SK-N-SH (cell line): ENCODE measurements around the gene EED. TPM values are rescaled to one million over a fixed set of nuclear protein-coding genes. Genes with fewer than 3 reads are reported as not detected.

Experiments used
- CTCF ChIA-PET: fragments of 300-600, 350-600 bp; formaldehyde crosslinking; extraction: SDS; loops from one replicate; lab custom pipeline; 2021; lab: Yijun Ruan, JAX
- POLR2A ChIA-PET: fragments of 350-600 bp; sonication (Branson Sonifier 250); formaldehyde crosslinking; extraction: SDS; loops from one replicate; lab custom pipeline; 2020; ENCODE audit warnings: antibody characterized with exemption, inconsistent platforms; lab: Yijun Ruan, JAX
- DNase-seq: peaks from one replicate; pipeline ENCODE4 v3.0.0; 2012
- H2AFZ ChIP-seq: fragments of 200-600 bp; sonication (generic); 2 replicates; pipeline ENCODE4 v1.8.1; 2016; ENCODE audit warnings: antibody characterized with exemption, mild to moderate bottlenecking, low read depth
- H3F3A ChIP-seq: fragments of 200-600 bp; sonication (generic); replicated peaks from 2 replicates; pipeline ENCODE3; 2016; ENCODE audit warnings: antibody characterized with exemption, mild to moderate bottlenecking; ENCODE audit not compliant: insufficient read depth
- H3K27ac ChIP-seq, 2 experiments: fragments of 200-500 bp in 1 of 2; fragments of 200-600 bp in 1 of 2; sonication (Bioruptor generic) in 1 of 2; sonication (generic), shearing (Covaris generic) in 1 of 2; 2 replicates each; pipeline versions ENCODE4 v1.5.1 to v1.6.1; 2014 to 2016; ENCODE audit warnings: low read depth in 2 of 2, inconsistent platforms in 1 of 2, low read length in 1 of 2, mild to moderate bottlenecking in 1 of 2, mixed read lengths in 1 of 2
- H3K27me3 ChIP-seq: fragments of 200-600 bp; sonication (generic), shearing (Covaris generic); 2 replicates; pipeline ENCODE4 v1.6.1; 2016; ENCODE audit warnings: mixed run types; ENCODE audit not compliant: insufficient read depth
- H3K36me3 ChIP-seq, 2 experiments: fragments of 200-500 bp in 1 of 2; fragments of 200-600 bp in 1 of 2; sonication (Bioruptor generic) in 1 of 2; sonication (generic) in 1 of 2; replicated peaks in 1 of 2; 2 replicates each; pipeline versions ENCODE3 to v1.5.1; 2014 to 2016; ENCODE audit warnings: low read length in 1 of 2, mild to moderate bottlenecking in 1 of 2; ENCODE audit not compliant: insufficient read depth in 2 of 2, control insufficient read depth in 1 of 2
- H3K4me1 ChIP-seq, 2 experiments: fragments of 200-500 bp in 1 of 2; fragments of 200-600 bp in 1 of 2; sonication (Bioruptor generic) in 1 of 2; sonication (generic), shearing (Covaris generic) in 1 of 2; 2 replicates each; pipeline versions ENCODE4 v1.5.1 to v1.6.1; 2014 to 2016; ENCODE audit warnings: low read depth in 1 of 2, low read length in 1 of 2, mixed run types in 1 of 2; ENCODE audit not compliant: insufficient read depth in 2 of 2, control insufficient read depth in 1 of 2
- H3K4me2 ChIP-seq: fragments of 200-600 bp; sonication (generic), shearing (Covaris generic); 2 replicates; pipeline ENCODE4 v1.6.1; 2017; ENCODE audit warnings: mixed run types
- H3K4me3 ChIP-seq, 2 experiments: fragments of 200-500 bp in 1 of 2; fragments of 200-600 bp in 1 of 2; sonication (Bioruptor generic) in 1 of 2; sonication (generic), shearing (Covaris generic) in 1 of 2; 2 replicates each; pipeline versions ENCODE4 v1.5.1 to v1.8.1; 2014 to 2016; ENCODE audit warnings: low read depth in 2 of 2, inconsistent platforms in 1 of 2, low read length in 1 of 2, mild to moderate bottlenecking in 1 of 2, mixed read lengths in 1 of 2, moderate library complexity in 1 of 2
- H3K79me2 ChIP-seq: fragments of 200-600 bp; sonication (generic); 2 replicates; pipeline ENCODE4 v1.8.1; 2017; ENCODE audit warnings: mild to moderate bottlenecking; ENCODE audit not compliant: insufficient read depth
- H3K9ac ChIP-seq: fragments of 200-600 bp; sonication (generic); 2 replicates; pipeline ENCODE4 v1.6.1; 2017; ENCODE audit warnings: mixed run types
- H3K9me2 ChIP-seq: fragments of 200-600 bp; sonication (generic); 2 replicates; pipeline ENCODE4 v1.6.1; 2017; ENCODE audit warnings: mixed run types
- H3K9me3 ChIP-seq: fragments of 200-600 bp; sonication (generic); 2 replicates; pipeline ENCODE4 v1.6.1; 2017; ENCODE audit warnings: mixed run types, mild to moderate bottlenecking, moderate library complexity
- H4K20me1 ChIP-seq: fragments of 200-600 bp; sonication (generic); 2 replicates; pipeline ENCODE4 v1.6.1; 2017; ENCODE audit warnings: mild to moderate bottlenecking, mixed run types; ENCODE audit not compliant: insufficient read depth
- EP300 ChIP-seq, 2 experiments: IDR thresholded peaks; 2 replicates each; pipeline versions ENCODE4 v1.4.0 to v1.6.1; 2012; ENCODE audit warnings: borderline replicate concordance in 1 of 2, low read depth in 1 of 2, low read length in 1 of 2
- FOSL2 ChIP-seq: IDR thresholded peaks from 2 replicates; pipeline ENCODE4 v1.4.0; 2012; ENCODE audit warnings: low read depth, mild to moderate bottlenecking, moderate library complexity, borderline replicate concordance
- FOXM1 ChIP-seq: IDR thresholded peaks from 2 replicates; pipeline ENCODE4 v1.4.0; 2012; ENCODE audit warnings: low read depth, mild to moderate bottlenecking
- GABPA ChIP-seq: IDR thresholded peaks from 2 replicates; pipeline ENCODE4 v1.4.0; 2012; ENCODE audit warnings: low read depth, mild to moderate bottlenecking
- JUND ChIP-seq: IDR thresholded peaks from 2 replicates; pipeline ENCODE4 v1.4.0; 2012
- RAD21 ChIP-seq: IDR thresholded peaks from 2 replicates; pipeline ENCODE4 v1.6.1; 2012; ENCODE audit warnings: mild to moderate bottlenecking, low read length
- RXRA ChIP-seq: IDR thresholded peaks from 2 replicates; pipeline ENCODE4 v1.4.0; 2012; ENCODE audit warnings: low read depth, mild to moderate bottlenecking, borderline replicate concordance
- SMC3 ChIP-seq: IDR thresholded peaks from 2 replicates; pipeline ENCODE4 v1.6.1; 2012; ENCODE audit warnings: low read depth, low read length, improper control_type of control experiment
- TCF12 ChIP-seq: IDR thresholded peaks from 2 replicates; pipeline ENCODE4 v1.4.0; 2012
- YY1 ChIP-seq: IDR thresholded peaks from 2 replicates; pipeline ENCODE4 v1.4.0; 2012; ENCODE audit warnings: low read depth, mild to moderate bottlenecking
- WGBS: methylation state at CpG from one replicate; pipeline ENCODE4 v1.1.6; 2017; ENCODE audit warnings: low lambda C conversion rate; 5-methylcytosine and 5-hydroxymethylcytosine counted together
- polyA plus RNA-seq, 3 experiments: library from polyadenylated mRNA; depleted of rRNA; stranded (reverse); fragments of >200 nt; gene quantifications; 2 replicates each; pipeline ENCODE4 v1.2.3, GENCODE V29; 2012
- TF ChIP-seq, protein P1 (sequence below): fragments of 150-350 bp; IDR thresholded peaks from 2 replicates; pipeline ENCODE4 v1.6.1; 2016; ENCODE audit warnings: mild to moderate bottlenecking, low read depth, low read length
- TF ChIP-seq, protein P2 (sequence below): fragments of 200-600 bp; sonication (generic); IDR thresholded peaks from 2 replicates; pipeline ENCODE4 v1.6.1; 2017; ENCODE audit warnings: antibody characterized with exemption, mild to moderate bottlenecking, moderate library complexity

Gene EED
- polyA plus RNA-seq, 1 of the 3 experiments (the other 2 are of a cell fraction) = 12.8 TPM

DNA sequence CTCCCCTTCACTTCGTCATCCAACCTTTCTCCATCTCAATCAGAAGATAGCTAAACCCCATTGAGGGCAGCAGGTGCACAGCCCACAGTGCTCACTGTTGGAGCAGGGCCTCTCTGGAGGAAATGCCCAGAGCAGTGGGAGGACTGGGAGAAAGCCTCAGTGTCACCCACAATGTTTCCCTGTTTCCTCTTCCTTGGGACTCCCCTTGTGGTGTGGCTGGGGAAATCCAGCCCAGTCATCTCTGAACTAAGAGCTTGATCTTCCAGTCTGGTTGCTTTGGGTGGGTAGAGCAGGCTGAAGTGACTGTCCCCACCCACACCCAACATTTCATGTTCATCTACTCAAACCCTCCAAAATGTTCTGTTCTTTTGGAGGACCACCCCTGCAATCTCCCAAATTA lies 29.8 kb upstream of the EED start:
- Histone ChIP-seq H3F3A (no peaks in the 10 kb centered on the region), H3K9ac (no peak overlapping the region), H3K4me2 (no peak overlapping the region), H3K36me3 (no peaks in the 10 kb centered on the region), H2AFZ (no peak overlapping the region), H3K27ac (no peak overlapping the region), H3K9me2 (no peaks in the 10 kb centered on the region), H3K79me2 (no peaks in the 10 kb centered on the region), H3K27me3 (no peaks in the 10 kb centered on the region), H3K9me3 (no peaks in the 10 kb centered on the region), H3K4me1 (no peaks in the 10 kb centered on the region; a peak in 1 of 4 replicates)
- ChIA-PET POLR2A (no interaction called here), CTCF (interaction anchor here (1.0 to 5.0 kb wide), 3 partner anchors 9 to 172 kb away, joined by 3 to 42 read pairs (median 3); no protein-coding TSS in a partner anchor)
- 94% methylated on average over 1 of the region's 1 CpG for WGBS
- no peak for DNase-seq
- TF ChIP-seq JUND (no peak), TCF12 (no peak), YY1 (no peak), FOXM1 (no peak), SMC3 (no peak), FOSL2 (no peak)
- TF ChIP-seq, protein P1, sequence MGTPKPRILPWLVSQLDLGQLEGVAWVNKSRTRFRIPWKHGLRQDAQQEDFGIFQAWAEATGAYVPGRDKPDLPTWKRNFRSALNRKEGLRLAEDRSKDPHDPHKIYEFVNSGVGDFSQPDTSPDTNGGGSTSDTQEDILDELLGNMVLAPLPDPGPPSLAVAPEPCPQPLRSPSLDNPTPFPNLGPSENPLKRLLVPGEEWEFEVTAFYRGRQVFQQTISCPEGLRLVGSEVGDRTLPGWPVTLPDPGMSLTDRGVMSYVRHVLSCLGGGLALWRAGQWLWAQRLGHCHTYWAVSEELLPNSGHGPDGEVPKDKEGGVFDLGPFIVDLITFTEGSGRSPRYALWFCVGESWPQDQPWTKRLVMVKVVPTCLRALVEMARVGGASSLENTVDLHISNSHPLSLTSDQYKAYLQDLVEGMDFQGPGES = no peak
- TF ChIP-seq, all 33 proteins: peak for 0
- H4K20me1 ChIP-seq = no peaks in the 10 kb centered on the region
- H3K4me3 ChIP-seq = no peak overlapping the region

GRCh38 chr11:86218125-86219084 lies 26.1 kb upstream of the EED start:
- no peaks in the 10 kb centered on the region for H3K27me3 ChIP-seq
- DNase-seq = peak; percentile 70
- no peak overlapping the region for H3K27ac ChIP-seq
- peak overlapping the region; percentile 84 for H2AFZ ChIP-seq
- H3F3A ChIP-seq = no peaks in the 10 kb centered on the region
- POLR2A ChIA-PET = no interaction called here
- H3K4me2 ChIP-seq = 0 out of 2 replicates have a peak overlapping the region, but pooled peaks have one; percentile 21
- H3K9me2 ChIP-seq = no peaks in the 10 kb centered on the region
- no peaks in the 10 kb centered on the region for H4K20me1 ChIP-seq
- 41% methylated on average over 14 of the region's 14 CpGs for WGBS
- peaks cover 0 to 5% of the 10 kb centered on the region in 2 experiments; a peak in 2 of 4 replicates for H3K4me1 ChIP-seq
- H3K9ac ChIP-seq = no peak overlapping the region; the same call in 1 of the 2 replicates
- no peaks in the 10 kb centered on the region for H3K36me3 ChIP-seq
- CTCF ChIA-PET = interaction anchor here (0.6 to 5.0 kb wide), 31 partner anchors 9 to 394 kb away, joined by 3 to 42 read pairs (median 3); partner anchors contain the start of genes CCDC83 and PICALM
- 0 out of 2 replicates have a peak, but pooled peaks have one; percentile 22 for TF ChIP-seq GABPA
- TF ChIP-seq YY1 = 0 out of 2 replicates have a peak, but pooled peaks have one; percentile 36
- TF ChIP-seq, protein P2, sequence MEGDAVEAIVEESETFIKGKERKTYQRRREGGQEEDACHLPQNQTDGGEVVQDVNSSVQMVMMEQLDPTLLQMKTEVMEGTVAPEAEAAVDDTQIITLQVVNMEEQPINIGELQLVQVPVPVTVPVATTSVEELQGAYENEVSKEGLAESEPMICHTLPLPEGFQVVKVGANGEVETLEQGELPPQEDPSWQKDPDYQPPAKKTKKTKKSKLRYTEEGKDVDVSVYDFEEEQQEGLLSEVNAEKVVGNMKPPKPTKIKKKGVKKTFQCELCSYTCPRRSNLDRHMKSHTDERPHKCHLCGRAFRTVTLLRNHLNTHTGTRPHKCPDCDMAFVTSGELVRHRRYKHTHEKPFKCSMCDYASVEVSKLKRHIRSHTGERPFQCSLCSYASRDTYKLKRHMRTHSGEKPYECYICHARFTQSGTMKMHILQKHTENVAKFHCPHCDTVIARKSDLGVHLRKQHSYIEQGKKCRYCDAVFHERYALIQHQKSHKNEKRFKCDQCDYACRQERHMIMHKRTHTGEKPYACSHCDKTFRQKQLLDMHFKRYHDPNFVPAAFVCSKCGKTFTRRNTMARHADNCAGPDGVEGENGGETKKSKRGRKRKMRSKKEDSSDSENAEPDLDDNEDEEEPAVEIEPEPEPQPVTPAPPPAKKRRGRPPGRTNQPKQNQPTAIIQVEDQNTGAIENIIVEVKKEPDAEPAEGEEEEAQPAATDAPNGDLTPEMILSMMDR = peak; percentile 92
- TF ChIP-seq EP300 (IDR thresholded peaks at IDR 0.05; ENCODE audit: borderline replicate concordance in 1 of 2, low read depth in 1 of 2, low read length in 1 of 2) = no peak
- no peak for TF ChIP-seq RXRA
- TF ChIP-seq SMC3 = peak; percentile 90
- peak; percentile 89 for TF ChIP-seq RAD21
- H3K9me3 ChIP-seq = no peaks in the 10 kb centered on the region
- H3K79me2 ChIP-seq = no peaks in the 10 kb centered on the region
- H3K4me3 ChIP-seq = peak overlapping the region in 1 of 2 experiments; percentile 28; a peak in 3 of 4 replicates
